ENCODE results near the gene MYLK3.

The MYLK3 gene

GRCh38 chr16:46775214-46775613, 27.1 kb upstream of the MYLK3 start:
- TF ChIP-seq, protein P1, sequence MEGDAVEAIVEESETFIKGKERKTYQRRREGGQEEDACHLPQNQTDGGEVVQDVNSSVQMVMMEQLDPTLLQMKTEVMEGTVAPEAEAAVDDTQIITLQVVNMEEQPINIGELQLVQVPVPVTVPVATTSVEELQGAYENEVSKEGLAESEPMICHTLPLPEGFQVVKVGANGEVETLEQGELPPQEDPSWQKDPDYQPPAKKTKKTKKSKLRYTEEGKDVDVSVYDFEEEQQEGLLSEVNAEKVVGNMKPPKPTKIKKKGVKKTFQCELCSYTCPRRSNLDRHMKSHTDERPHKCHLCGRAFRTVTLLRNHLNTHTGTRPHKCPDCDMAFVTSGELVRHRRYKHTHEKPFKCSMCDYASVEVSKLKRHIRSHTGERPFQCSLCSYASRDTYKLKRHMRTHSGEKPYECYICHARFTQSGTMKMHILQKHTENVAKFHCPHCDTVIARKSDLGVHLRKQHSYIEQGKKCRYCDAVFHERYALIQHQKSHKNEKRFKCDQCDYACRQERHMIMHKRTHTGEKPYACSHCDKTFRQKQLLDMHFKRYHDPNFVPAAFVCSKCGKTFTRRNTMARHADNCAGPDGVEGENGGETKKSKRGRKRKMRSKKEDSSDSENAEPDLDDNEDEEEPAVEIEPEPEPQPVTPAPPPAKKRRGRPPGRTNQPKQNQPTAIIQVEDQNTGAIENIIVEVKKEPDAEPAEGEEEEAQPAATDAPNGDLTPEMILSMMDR (IDR thresholded peaks at IDR 0.05; ENCODE audit: insufficient read depth, low read depth, low read length, missing control alignments): no peak
- peak; percentile 4 for DNase-seq (ENCODE audit: low read depth)
- no peak overlapping the region for H3K4me3 ChIP-seq (ENCODE audit: low read length)

DNA sequence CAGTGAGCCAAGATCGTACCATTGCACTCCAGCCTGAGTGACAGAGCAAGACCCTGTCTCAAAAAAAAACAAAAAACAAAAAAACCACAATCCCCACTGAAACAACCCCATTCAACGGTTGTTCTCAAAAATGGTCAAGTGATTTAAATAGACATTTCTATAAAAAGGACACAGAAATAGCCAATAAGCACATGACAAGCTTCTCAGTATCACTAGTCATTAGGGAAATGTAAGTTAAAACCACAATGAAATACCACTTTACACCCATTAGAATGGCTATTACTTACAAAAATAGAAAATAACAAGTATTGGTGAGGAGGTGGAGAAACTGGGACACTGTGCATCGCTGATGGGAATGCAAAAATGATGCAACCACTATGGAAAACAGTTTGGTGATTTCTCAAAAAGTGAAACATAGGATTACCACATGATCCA, 26.6 kb upstream of the MYLK3 start:
- TF ChIP-seq, protein P1 (IDR thresholded peaks at IDR 0.05; ENCODE audit: insufficient read depth, low read depth, low read length, missing control alignments): no peak
- H3K4me3 ChIP-seq (ENCODE audit: low read length): no peak overlapping the region
- no peak for DNase-seq (ENCODE audit: low read depth)

GRCh38 chr16:46772463-46772862, 24.3 kb upstream of the MYLK3 start:
- no peak for DNase-seq (ENCODE audit: low read depth)
- no peak overlapping the region for H3K4me3 ChIP-seq (ENCODE audit: low read length)
- TF ChIP-seq, protein P1 (IDR thresholded peaks at IDR 0.05; ENCODE audit: insufficient read depth, low read depth, low read length, missing control alignments): no peak

- TF ChIP-seq, protein P1 (IDR thresholded peaks at IDR 0.05; ENCODE audit: insufficient read depth, low read depth, low read length, missing control alignments): no peak
- DNase-seq (ENCODE audit: low read depth): no peak
Measured at GRCh38 chr16:46768809-46769208, 20.7 kb upstream of the MYLK3 start.

DNA sequence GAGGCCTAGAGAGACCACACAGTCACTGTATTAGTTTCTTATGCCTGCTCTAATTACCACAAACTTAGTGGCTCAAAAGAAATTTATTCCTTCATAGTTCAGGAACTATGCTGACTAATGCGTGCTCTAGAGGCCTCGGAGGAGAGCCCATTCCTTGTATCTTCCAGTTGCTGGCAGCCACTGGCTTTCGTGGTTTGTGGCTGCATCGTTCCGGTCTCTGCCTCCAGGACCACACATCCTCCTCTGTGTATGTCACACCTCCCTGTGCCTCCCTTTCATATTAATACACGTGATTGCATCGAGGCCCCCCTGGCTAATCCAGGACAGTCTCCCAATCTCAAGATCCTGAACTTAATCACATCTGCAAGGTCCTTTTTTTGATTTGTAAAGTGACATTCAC, 16.9 kb upstream of the MYLK3 start:
- TF ChIP-seq, protein P1 (IDR thresholded peaks at IDR 0.05; ENCODE audit: insufficient read depth, low read depth, low read length, missing control alignments): no peak
- no peak for DNase-seq (ENCODE audit: low read depth)

More at GRCh38 chr16:46768809-46769208, 20.7 kb upstream of the MYLK3 start:
- H3K4me3 ChIP-seq (ENCODE audit: low read length): no peak overlapping the region

GRCh38 chr16:46763147-46763546, 15.0 kb upstream of the MYLK3 start:
- no peak overlapping the region for H3K4me3 ChIP-seq (ENCODE audit: low read length)
- TF ChIP-seq, protein P1 (IDR thresholded peaks at IDR 0.05; ENCODE audit: insufficient read depth, low read depth, low read length, missing control alignments): no peak
- peak; percentile 56 for DNase-seq (ENCODE audit: low read depth)

More for the DNA sequence above, 16.9 kb upstream of the MYLK3 start:
- no peak overlapping the region for H3K4me3 ChIP-seq (ENCODE audit: low read length)

DNA sequence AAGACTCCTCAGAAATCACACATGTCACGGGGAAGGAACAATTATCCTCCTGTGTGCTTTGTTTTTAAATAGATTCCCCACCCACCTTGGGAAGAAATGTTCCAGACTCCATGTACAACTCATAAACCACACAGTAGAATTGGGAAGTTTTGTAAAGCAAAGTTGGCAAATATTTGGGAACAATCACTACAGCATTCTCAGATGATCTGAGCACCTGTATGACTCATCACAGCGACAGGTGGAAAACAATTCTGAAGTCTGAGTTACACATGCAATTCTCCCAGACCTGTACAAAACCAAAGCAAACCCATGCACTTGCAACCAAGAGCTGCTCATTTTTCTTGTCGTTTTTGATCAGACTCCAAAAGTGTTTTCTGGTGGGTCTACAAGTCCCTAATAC, 14.4 kb upstream of the MYLK3 start:
- TF ChIP-seq, protein P1 (IDR thresholded peaks at IDR 0.05; ENCODE audit: insufficient read depth, low read depth, low read length, missing control alignments): no peak
- H3K4me3 ChIP-seq (ENCODE audit: low read length): no peak overlapping the region
- DNase-seq (ENCODE audit: low read depth): peak; percentile 47
